HepG2 (cell line): Measurements from ENCODE around the gene TMEM45A.

Source experiments
- ELF1 ChIP-seq: sonication (generic); formaldehyde crosslinking; IDR thresholded peaks from 2 replicates; pipeline ENCODE4 v1.4.0; 2020; ENCODE audit warnings: missing genetic modification reagents
- ELF3 ChIP-seq: IDR thresholded peaks from 2 replicates; pipeline ENCODE4 v1.6.1; 2016; ENCODE audit warnings: missing genetic modification reagents, missing compliant biosample characterization
- EP300 ChIP-seq, 3 experiments: sonication (generic) in 1 of 3; formaldehyde crosslinking in 1 of 3; IDR thresholded peaks; 2 replicates each; pipeline versions ENCODE4 v1.5.1 to v1.6.1; 2011 to 2020; ENCODE audit warnings: low read depth in 2 of 3, low read length in 2 of 3, borderline replicate concordance in 1 of 3, improper control_type of control experiment in 1 of 3, mild to moderate bottlenecking in 1 of 3, missing genetic modification reagents in 1 of 3, moderate library complexity in 1 of 3
- POGZ ChIP-seq: sonication (generic); formaldehyde crosslinking; IDR thresholded peaks from 2 replicates; pipeline ENCODE4 v1.4.0; 2020; ENCODE audit warnings: mild to moderate bottlenecking, missing genetic modification reagents
- RFX3 ChIP-seq: IDR thresholded peaks from 2 replicates; pipeline ENCODE4 v1.6.1; 2016; ENCODE audit warnings: missing biosample characterization, missing genetic modification reagents
- RXRA ChIP-seq: sonication (generic); formaldehyde crosslinking; IDR thresholded peaks from 2 replicates; pipeline ENCODE4 v1.5.1; 2020; ENCODE audit warnings: missing genetic modification reagents
- ZNF256 ChIP-seq: sonication (generic); formaldehyde crosslinking; conservative IDR thresholded peaks from 2 replicates; pipeline ENCODE4 v1.4.0; 2020; ENCODE audit warnings: missing genetic modification reagents
- ZNF780A ChIP-seq: sonication (generic); formaldehyde crosslinking; IDR thresholded peaks from 2 replicates; pipeline ENCODE4 v1.8.0; 2022; ENCODE audit warnings: mild to moderate bottlenecking, missing genetic modification reagents, moderate library complexity
- TF ChIP-seq, protein P1 (sequence below): IDR thresholded peaks from 2 replicates; pipeline ENCODE4 v1.6.1; 2012; ENCODE audit warnings: inconsistent platforms
- TF ChIP-seq, protein P2 (sequence below): sonication (generic); formaldehyde crosslinking; IDR thresholded peaks from 2 replicates; pipeline ENCODE4 v1.4.0; 2020; ENCODE audit warnings: missing genetic modification reagents
- TF ChIP-seq, protein P3 (sequence below), 2 experiments: fragments of 450-650 bp in 1 of 2; sonication (generic) in 1 of 2; formaldehyde crosslinking in 1 of 2; IDR thresholded peaks; 2 replicates each; pipeline versions ENCODE4 v1.6.1 to v1.8.0; 2016 to 2022; ENCODE audit warnings: antibody characterized with exemption in 1 of 2, mild to moderate bottlenecking in 1 of 2, missing genetic modification reagents in 1 of 2
- TF ChIP-seq, protein P4 (sequence below), 2 experiments: sonication (generic) in 1 of 2; formaldehyde crosslinking in 1 of 2; IDR thresholded peaks; 2 replicates each; pipeline versions ENCODE4 v1.5.1 to v1.6.1; 2011 to 2020; ENCODE audit warnings: borderline replicate concordance in 1 of 2, low read depth in 1 of 2, low read length in 1 of 2, mild to moderate bottlenecking in 1 of 2, missing genetic modification reagents in 1 of 2, moderate library complexity in 1 of 2
- TF ChIP-seq, protein P5 (sequence below): sonication (generic); formaldehyde crosslinking; IDR thresholded peaks from 2 replicates; pipeline ENCODE4 v1.5.0; 2020; ENCODE audit warnings: mild to moderate bottlenecking, missing genetic modification reagents, moderate library complexity
- TF ChIP-seq, protein P6 (sequence below): sonication (generic); formaldehyde crosslinking; IDR thresholded peaks from 2 replicates; pipeline ENCODE4 v1.8.1; 2022; ENCODE audit warnings: mild to moderate bottlenecking, missing genetic modification reagents

DNA sequence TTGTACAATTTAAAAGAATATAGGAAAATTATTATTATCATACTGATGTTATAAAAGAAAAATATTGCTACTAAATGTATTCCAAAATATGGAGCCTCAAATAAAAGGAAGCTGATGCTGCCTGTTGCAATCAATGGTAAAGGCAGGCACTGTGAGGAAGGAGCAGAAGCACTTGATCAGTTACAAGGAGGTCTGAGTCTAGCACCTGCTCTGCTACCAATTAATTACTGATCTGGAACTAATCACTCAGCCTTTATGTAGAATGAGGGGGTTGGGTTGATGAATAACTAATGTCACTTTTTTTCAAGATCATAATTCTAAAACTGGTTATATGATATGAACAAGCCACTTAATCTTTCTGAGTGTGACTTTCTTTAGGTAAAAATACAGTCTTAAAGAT lies 122.5 kb downstream of the TMEM45A start:
- TF ChIP-seq, protein P1, sequence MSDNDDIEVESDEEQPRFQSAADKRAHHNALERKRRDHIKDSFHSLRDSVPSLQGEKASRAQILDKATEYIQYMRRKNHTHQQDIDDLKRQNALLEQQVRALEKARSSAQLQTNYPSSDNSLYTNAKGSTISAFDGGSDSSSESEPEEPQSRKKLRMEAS: no peak
- TF ChIP-seq POGZ (no peak), ELF1 (CRISPR knock-in tag) (no peak), ZNF780A (no peak), ELF3 (CRISPR knock-in tag) (no peak), EP300 (IDR thresholded peaks at IDR 0.05; ENCODE audit: low read depth in 2 of 2, low read length in 2 of 2) (no peak), EP300 (CRISPR knock-in tag; IDR thresholded peaks at IDR 0.05; ENCODE audit: borderline replicate concordance) (no peak), ZNF256 (CRISPR knock-in tag) (no peak), RFX3 (no peak), RXRA (CRISPR knock-in tag) (no peak)
- TF ChIP-seq, protein P2, sequence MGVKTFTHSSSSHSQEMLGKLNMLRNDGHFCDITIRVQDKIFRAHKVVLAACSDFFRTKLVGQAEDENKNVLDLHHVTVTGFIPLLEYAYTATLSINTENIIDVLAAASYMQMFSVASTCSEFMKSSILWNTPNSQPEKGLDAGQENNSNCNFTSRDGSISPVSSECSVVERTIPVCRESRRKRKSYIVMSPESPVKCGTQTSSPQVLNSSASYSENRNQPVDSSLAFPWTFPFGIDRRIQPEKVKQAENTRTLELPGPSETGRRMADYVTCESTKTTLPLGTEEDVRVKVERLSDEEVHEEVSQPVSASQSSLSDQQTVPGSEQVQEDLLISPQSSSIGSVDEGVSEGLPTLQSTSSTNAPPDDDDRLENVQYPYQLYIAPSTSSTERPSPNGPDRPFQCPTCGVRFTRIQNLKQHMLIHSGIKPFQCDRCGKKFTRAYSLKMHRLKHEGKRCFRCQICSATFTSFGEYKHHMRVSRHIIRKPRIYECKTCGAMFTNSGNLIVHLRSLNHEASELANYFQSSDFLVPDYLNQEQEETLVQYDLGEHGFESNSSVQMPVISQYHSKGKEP (CRISPR knock-in tag): no peak
- TF ChIP-seq, protein P3, sequence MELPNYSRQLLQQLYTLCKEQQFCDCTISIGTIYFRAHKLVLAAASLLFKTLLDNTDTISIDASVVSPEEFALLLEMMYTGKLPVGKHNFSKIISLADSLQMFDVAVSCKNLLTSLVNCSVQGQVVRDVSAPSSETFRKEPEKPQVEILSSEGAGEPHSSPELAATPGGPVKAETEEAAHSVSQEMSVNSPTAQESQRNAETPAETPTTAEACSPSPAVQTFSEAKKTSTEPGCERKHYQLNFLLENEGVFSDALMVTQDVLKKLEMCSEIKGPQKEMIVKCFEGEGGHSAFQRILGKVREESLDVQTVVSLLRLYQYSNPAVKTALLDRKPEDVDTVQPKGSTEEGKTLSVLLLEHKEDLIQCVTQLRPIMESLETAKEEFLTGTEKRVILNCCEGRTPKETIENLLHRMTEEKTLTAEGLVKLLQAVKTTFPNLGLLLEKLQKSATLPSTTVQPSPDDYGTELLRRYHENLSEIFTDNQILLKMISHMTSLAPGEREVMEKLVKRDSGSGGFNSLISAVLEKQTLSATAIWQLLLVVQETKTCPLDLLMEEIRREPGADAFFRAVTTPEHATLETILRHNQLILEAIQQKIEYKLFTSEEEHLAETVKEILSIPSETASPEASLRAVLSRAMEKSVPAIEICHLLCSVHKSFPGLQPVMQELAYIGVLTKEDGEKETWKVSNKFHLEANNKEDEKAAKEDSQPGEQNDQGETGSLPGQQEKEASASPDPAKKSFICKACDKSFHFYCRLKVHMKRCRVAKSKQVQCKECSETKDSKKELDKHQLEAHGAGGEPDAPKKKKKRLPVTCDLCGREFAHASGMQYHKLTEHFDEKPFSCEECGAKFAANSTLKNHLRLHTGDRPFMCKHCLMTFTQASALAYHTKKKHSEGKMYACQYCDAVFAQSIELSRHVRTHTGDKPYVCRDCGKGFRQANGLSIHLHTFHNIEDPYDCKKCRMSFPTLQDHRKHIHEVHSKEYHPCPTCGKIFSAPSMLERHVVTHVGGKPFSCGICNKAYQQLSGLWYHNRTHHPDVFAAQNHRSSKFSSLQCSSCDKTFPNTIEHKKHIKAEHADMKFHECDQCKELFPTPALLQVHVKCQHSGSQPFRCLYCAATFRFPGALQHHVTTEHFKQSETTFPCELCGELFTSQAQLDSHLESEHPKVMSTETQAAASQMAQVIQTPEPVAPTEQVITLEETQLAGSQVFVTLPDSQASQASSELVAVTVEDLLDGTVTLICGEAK (IDR thresholded peaks at IDR 0.05): no peak
- TF ChIP-seq, protein P3 (CRISPR knock-in tag; IDR thresholded peaks at IDR 0.05): no peak
- TF ChIP-seq, protein P4, sequence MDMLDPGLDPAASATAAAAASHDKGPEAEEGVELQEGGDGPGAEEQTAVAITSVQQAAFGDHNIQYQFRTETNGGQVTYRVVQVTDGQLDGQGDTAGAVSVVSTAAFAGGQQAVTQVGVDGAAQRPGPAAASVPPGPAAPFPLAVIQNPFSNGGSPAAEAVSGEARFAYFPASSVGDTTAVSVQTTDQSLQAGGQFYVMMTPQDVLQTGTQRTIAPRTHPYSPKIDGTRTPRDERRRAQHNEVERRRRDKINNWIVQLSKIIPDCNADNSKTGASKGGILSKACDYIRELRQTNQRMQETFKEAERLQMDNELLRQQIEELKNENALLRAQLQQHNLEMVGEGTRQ (IDR thresholded peaks at IDR 0.05; ENCODE audit: low read depth, low read length): no peak
- TF ChIP-seq, protein P4 (CRISPR knock-in tag; IDR thresholded peaks at IDR 0.05; ENCODE audit: borderline replicate concordance): no peak
- TF ChIP-seq, protein P5, sequence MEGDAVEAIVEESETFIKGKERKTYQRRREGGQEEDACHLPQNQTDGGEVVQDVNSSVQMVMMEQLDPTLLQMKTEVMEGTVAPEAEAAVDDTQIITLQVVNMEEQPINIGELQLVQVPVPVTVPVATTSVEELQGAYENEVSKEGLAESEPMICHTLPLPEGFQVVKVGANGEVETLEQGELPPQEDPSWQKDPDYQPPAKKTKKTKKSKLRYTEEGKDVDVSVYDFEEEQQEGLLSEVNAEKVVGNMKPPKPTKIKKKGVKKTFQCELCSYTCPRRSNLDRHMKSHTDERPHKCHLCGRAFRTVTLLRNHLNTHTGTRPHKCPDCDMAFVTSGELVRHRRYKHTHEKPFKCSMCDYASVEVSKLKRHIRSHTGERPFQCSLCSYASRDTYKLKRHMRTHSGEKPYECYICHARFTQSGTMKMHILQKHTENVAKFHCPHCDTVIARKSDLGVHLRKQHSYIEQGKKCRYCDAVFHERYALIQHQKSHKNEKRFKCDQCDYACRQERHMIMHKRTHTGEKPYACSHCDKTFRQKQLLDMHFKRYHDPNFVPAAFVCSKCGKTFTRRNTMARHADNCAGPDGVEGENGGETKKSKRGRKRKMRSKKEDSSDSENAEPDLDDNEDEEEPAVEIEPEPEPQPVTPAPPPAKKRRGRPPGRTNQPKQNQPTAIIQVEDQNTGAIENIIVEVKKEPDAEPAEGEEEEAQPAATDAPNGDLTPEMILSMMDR (CRISPR knock-in tag): no peak
- TF ChIP-seq, protein P6, sequence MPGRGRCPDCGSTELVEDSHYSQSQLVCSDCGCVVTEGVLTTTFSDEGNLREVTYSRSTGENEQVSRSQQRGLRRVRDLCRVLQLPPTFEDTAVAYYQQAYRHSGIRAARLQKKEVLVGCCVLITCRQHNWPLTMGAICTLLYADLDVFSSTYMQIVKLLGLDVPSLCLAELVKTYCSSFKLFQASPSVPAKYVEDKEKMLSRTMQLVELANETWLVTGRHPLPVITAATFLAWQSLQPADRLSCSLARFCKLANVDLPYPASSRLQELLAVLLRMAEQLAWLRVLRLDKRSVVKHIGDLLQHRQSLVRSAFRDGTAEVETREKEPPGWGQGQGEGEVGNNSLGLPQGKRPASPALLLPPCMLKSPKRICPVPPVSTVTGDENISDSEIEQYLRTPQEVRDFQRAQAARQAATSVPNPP (CRISPR knock-in tag): no peak
